DMS153 (cell line): Measurements from ENCODE around the gene RDH14.
A peak's percentile ranks its signal among the peaks of the same experiment; 100 is the strongest.

ENCODE experiments used
- DNase-seq: peaks from one replicate; lab custom pipeline; 2025; lab: John Stamatoyannopoulos, UW

The RDH14 gene

DNA sequence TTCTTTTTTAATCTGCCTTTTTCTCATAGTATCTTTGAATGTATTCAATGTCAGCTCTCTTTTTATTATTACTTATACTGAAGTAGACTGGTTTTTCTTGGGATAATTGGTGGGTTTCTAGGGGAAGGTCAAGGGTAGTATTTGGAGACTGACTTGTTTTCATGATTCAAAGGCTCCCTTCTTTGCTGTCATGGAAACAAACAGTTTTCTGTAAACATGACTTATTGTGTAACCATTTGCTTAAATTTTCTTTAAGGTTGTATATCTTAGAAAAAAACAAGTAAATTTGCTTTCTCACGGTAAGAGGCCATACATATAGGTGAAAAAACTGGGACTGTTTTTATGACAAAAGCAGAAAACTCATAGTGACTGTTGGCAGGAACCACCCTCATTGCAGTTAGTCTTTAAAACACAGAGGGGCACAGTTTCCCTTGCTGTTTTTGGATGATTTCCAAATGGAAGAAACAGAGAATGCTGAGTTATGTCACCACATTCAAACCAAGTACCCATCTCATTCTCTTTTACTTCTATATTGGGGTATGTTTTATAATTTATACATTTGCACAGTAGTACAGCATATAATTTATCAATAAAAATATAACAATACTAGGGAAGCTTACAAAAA lies 5.8 kb upstream of the RDH14 start:
- DNase-seq: no peak

DNA sequence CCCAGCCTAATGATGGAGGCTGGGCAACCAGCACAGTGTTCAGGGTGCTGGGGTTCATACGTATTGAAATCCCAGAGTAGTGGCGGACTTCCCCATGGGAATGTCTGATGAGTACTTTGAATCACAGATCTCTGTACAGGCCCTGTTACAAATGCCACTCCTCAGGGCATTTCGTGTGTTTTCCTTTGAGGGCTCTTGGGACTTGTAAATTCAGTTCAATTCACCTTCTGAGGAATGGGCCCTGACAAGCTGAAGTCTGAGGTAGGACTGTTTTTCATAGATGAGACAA lies 288 bp upstream of the RDH14 start:
- no peak for DNase-seq

DNA sequence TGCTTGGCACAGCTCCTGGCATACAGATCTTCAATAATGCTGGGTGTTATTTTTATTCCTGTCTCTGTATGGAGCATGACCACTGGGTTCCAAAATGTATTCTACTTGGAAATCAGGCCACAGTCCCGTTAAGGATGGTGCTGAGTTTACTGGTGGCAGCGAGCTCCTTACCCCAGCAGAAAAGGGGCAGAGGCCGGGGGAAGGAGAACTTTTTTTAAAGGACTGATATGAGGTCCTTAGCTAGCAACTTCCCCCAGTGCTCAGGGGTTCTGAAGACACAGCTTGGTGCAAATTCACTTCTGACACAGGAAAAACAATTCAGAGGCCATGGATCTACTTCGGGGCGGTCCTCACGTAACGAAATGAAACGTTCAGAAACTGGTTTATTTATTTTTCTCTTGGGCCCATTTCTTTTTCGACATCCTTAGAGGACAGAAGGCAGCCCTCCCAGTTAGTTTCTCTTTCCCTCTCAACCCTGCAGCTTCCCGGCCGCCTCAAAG lies 872 bp downstream of the RDH14 start:
- no peak for DNase-seq

DNA sequence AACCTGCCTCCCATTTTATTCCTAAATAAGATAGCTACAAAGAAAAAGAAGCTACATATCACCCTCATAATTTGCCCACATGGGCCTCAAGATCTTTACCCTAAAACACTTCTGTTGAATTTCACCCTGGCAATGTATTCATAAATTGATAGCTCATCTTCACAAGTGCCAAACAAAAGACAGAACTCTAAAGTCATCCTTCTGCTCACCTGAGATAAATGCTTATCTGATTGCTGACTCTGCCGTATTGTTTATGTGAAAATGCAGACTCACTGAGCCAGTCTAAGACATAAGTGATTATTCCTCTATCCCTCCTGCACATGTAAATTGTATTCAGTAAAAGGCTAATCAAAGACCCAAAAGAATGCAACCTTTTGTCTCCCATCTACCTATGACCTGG lies 2.0 kb downstream of the RDH14 start:
- DNase-seq: no peak

DNA sequence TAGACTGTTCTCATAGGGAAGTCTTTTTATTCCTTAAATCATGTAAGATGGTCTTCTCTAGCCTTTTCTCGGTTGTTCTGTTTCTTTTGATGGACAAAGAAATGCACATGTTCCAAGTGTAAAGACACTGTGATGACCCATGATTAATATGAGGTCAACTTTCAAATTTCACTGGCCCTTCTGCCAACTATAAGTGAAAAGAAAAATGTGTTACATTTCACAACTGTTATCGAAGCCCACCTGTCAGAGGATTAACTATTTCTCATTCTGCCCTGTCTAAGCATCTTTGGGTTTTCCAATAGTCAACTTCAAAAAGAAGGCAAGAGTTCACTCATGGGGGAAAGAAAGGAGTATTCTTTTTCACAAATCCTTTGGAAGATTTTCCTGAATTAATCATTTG lies 3.3 kb downstream of the RDH14 start:
- DNase-seq: no peak

DNA sequence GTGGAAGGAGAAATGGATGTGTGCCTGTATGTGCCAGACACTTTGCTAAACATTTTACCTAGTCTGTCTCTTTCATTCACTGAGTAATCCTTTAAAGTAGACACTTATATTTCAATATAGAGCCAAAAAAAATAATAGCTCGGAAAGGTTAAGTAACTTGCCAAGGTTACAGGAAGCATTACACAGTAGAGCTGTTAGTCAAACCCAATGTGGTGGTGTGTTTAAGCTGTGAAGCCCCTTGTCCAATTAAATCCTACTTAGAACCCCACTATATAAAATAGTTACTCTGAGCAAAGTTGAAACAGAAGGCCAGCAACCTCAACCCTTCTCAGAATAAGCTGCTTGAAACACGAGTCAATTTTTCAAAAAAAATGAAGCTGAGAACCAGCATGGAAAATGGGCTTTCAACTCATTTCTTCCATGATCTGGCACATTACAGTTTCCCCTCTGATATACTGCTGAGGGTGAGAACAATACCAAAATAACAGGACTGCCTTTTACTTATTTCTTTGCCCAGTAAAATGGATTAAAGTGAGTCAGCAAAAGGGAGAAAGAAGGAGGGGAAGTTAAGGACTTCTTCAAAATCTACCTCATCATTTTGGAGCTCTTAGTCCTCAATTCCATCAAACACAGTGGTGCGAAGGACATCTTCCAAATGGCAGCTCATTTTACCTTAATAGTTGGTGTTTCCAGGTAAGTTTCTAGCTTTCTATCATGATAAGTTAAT lies 7.9 kb downstream of the RDH14 start:
- no peak for DNase-seq

DNA sequence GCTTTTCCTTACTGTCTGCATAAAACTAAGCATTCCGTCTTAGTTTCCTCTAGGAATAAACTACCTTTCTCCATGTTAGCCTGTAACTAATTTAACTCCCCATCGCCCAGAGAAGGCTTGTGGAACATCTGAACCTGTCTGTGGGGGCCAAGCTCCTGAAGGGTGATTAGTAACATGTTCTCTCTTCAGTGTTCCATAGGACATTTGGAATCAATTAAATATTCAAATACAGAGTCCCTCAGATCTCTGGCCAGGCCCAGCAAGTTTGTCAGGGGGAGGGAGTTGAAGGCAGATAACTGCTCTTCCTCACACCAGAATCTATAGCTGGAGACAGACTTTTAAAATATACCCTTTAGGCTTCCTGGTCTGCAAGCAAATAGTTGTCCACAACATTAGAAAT lies 8.8 kb downstream of the RDH14 start:
- no peak for DNase-seq

DNA sequence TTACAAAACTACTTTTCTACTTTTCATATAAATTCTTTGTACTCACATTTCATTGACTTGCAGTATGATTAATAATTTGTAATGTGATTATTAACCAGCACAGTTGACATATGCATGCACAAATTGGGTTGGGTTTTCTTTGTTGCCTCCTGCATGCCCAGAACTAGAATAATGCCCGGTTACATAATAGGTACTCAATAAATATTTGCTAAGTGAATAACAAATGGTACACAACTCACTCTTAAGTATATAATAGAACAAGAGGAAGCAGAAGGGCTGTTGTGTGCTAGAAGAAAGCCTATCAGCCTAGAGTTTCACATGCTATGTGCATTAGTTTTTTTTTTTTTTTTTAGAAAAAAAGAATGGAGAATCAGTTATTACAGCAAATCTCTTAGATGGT lies 9.3 kb downstream of the RDH14 start:
- peak; percentile 32 for DNase-seq

DNA sequence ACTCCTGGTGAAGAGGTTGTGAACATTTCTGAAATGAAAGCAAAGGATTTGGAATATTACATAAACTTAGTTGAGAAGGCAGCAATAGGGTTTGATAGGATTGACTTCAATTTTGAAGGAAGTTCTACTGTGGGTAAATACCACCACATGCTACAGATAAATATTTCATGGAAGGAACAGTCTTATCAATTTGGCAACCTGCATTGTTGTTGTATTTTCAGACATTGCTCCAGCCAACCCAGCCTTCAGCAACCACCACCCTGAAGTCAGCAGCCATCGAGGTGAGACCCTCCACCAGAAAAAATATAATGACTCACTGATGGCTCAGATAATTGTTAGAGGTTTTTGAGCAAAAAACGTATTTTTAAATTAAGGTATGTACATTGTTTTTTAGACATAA lies 10.0 kb downstream of the RDH14 start:
- no peak for DNase-seq

DNA sequence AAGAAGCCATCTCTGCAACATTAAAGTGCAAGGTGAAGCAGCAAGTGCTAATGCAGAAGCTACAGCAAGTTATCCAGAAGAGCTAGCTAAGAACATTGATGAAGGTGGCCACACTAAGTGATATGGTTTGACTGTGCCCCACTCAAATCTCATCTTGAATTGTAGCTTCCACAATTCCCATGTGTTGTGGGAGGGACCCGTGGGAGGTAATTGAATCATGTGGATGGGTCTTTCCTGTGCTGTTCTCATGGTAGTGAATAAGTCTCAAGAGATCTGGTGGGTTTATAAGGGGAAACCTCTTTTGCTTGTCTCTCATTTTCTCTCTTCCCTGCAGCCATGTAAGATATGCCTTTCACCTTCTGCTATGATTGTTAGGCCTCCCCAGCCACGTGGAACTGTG lies 11.4 kb downstream of the RDH14 start:
- no peak for DNase-seq

DNA sequence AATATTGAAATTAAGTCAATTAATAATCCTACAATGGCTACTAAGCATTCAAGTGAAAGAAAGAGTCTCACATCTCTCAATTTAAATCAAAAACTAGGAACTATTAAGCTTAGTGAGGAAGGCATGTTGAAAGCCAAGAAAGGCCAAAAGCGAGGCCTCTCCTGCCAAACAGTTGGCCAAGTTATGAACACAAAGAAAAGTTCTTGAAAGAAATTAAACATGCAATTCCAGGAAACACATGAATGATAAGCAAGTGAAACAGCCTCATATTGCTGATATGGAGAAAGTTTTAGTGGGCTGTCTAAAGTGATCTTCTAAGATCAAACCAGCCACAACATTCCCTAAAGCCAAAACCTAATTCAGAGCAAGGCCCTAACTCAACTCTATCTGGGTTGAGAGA lies 11.8 kb downstream of the RDH14 start:
- DNase-seq: no peak

DNA sequence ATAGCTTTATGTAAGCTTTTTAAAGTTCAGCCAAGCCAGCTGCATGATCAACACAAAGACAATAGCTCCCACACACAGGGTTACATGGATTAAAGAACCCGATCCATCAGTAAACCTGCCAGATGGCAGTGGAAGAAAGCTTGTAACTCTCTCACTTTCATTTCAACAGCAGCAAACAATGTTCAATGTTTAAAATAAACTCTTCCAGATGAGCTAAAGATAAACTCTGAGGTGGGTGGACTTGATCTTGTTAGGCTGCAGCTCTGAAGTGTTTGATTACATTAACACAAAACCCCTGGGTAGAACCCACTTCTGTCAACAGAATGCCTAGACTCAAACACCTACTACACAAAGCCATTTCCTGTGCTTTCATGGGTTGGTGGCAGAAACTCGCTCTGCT lies 13.9 kb downstream of the RDH14 start:
- DNase-seq: peak; percentile 93

DNA sequence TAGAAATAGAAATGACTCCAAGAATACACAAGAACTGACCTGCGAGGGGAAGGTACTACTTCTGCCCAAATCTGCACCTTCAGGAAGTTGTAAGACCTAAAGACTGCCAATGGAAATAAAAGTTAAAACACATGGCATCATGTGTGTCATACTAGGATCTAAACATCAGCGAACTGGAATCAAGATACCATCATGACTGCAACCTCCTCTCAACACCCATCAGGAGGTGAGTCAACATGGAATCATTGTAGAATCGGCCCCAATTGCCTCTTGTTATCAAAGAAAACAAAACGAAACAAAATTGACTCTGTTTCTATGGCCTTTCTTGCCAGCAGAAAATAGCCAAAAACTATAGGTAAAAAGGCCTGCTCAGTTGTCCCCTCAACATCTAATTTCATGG lies 15.1 kb downstream of the RDH14 start:
- DNase-seq: no peak

DNA sequence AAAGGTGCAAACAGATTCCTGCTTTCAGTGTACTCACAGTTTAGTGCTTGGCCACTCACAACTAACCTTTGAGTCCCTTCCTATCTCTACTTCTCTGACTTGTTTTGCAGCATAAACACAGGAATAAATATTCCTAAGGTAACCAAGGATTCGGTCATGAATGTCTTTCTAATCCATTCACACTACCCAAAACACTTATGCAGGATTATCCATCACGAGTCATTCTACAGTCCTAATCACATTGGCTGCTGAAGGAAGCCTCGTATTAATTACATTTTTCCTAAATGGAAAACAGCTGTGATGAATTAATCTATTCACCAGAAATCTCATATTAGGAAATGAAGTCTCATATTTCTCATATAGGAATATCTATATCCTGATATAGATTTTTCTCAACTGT lies 16.3 kb downstream of the RDH14 start:
- no peak for DNase-seq

DNA sequence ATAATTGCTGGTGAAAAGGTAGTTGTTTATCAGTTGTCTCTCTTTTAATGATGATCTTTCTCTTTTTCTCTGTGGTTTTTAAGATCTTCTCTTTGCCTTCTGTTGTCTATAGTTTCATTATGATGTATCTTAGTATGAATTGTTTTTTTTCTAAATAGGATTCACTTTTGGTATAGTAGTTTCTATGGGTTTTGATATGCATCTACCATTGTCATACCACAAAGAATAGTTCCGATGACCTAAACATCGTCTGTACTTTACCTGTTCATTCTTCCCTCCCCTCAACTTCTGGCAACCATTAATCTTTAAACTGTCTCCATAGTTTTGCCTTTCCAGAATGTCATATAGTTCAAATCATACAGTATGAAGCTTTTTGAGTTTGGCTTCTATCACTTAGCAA lies 19.6 kb downstream of the RDH14 start:
- DNase-seq: no peak

DNA sequence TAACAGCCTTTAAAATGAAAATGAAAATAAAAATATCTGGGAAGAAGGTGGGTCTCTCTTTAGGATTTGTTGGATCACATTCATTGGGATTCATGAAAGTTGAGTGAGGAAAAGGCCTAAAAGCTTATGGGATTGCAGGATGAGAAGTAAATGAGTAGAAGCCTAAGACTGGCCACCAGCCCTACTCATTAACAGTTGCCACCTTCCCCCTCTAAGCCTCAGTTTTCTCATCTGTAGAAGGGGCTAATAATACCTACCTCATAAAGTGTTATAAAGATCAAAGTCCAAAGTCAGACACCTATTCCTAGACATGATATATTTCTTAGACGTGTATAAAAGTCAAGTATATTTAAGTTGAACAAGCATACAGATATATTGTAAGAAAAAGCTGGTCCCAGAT lies 23.8 kb downstream of the RDH14 start:
- no peak for DNase-seq

DNA sequence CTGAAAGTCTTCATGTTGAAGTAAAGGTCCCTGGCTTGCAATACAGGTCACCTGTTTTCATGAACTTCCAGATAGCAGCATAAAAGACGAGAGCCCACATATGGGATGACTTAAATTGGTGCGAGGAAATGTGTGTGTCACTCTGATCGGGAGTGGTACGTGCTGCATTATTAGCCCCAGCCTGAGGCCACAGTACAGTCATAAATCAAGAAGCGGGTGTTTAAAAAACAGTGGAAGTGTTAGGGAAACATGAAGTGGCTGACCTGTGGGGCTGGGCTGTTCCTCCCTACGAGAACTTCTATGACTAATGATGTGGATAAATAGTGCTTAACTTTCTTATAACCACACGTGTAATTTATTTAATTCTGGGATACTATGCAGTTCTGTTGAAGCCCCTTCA lies 24.4 kb downstream of the RDH14 start:
- DNase-seq: peak; percentile 43

DNA sequence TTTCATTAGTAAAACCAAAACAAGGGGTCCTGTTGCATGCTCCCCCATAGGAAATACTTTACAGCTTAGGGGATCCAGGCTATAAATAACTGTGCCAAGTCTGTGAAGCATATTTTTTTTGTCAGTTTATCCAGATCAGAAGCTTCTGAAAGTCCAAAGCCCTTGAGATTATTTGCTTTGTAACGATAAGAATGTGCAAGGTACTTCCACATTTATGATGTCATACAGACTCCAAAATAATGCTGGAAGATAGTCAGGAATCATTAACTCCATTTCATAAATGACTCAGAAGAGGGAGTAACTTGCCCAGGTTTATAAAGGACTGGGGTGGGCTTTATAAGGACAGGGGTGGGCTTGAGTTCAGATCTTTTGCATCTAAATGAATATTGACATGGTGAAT lies 29.3 kb downstream of the RDH14 start:
- DNase-seq: no peak

DNA sequence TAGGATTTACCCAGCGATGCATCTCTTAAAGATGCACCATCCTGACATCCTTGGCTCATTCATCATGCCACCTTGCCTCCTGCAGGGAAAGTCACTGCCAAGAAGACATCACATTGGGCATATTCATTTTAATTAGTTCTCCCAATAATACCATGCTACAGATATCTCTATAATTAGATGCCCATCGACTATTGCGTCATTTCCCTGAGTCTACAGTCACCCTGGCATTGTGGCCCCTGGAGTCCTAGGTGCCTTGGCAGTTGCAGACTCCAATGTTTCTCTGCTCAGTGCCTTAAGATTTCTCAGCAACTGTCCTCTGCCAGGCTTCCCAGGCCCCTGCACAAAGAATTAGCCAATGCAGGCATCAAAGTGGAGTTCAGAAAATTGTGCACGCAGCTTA lies 32.6 kb downstream of the RDH14 start:
- DNase-seq: no peak

DNA sequence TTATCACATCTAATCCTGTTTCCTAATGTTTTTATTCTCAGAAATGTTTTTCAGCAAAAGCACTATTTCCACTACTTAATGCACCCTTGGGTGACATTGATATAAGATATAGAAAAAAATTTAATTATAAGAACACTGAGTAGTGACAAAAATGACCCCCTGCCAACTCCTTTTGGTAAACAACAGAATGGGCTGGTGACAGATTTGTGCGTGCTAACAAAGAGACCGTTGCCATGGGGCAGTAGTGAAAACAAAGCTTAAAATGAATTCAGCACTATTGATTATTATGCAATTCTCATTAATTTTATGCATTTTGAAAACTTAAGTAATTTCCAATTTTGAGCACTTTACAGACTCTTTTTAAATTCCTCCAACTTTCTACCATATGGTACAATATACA lies 33.1 kb downstream of the RDH14 start:
- no peak for DNase-seq

DNA sequence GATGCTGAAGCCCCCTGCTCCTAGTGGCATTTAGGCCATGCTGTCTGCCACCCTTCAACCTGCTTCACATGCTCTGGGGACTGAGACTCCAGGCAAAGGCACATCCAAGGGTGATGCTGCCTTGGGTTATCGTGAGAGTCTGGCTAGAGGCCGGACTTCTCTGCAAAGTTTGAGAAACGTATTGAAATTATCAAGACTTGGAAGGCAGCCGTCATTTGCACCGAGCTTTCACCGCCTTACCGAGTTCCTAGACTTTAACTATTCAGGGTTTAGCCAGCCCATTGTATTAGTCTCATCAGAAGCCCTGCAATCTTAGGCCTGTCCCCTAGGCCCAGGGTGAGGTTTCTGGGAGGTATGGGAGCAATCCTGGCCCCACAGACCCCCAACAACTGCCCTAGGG lies 34.0 kb downstream of the RDH14 start:
- DNase-seq: no peak

DNA sequence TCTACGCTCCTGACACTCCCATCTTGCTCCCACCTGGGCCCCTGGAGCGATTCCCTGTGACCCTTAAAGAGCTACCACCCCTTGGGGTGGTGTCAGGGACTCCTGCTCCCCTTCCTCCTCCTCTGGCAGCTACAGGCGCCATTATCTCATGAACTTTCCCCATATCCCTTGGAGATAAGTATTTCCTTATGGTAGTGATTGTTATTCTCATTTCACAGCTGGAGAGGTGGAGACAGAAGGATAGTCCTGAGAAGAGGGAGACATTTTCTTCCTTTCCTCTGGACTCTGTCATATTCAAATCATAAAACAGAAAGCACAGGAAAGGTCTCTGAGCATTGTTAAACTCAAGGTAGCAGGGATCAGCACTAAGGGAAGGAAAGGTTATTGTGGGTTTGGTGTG lies 34.6 kb downstream of the RDH14 start:
- no peak for DNase-seq

DNA sequence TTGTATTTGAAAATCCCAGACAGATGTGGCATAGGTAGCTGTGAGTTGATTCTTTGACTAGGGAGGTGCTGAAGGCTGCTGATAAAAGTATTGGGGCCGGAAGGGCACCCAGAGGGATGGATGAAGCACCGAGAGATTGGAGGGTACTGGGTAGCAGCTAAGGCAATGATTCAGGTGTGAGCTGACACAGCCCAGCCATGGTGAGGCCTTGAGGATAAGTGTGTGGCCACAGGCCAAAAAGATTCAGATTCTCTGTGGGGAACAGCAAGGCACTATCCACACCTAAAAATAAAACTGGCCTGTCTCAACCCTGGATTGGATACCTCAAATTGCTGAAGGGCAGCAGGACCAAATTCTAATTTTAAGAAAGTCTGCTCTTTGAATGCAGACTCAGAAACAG lies 35.2 kb downstream of the RDH14 start:
- DNase-seq: no peak

DNA sequence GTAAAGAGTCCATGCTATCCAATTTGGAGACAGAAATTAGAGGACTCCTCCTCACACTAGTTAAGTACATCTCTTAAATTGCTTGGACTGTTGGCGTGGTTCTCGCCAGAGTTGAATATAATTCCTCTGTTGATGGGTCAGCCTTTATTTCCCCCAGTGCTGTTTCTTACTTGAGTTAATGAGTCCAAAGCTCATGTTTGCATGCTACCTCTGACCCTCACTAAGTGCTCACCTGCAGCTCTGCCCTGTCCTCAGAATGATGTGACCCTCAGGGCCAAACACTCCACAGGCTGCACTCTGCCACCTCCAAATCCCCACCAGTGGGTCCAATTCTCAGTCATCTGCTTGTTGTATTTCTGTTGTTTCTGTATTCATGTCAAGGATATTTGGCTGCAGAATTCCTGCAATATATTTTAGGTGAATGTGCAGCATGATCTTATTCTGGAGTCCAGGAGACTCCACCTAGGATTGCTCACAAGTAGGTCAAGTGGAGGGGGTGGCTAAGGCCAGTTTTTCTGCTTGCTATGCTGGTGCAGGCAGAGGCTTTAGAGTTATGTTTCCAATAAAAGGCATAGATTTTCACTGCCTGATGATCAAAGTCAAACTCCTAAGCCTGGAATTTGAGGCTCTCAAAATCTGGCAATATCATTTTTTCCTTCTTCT lies 37.8 kb downstream of the RDH14 start:
- DNase-seq: no peak
